ENCODE measurements around the gene MREG. TPM values are rescaled to one million over a fixed set of nuclear protein-coding genes. Genes with fewer than 3 reads are reported as not detected.

Gene MREG
- total and polyA plus RNA-seq, 9 of the 15 experiments (the other 6 are each of a cell fraction or from before 2014, with no cell fraction given): 0.77 to 3.8 (median 2.3) TPM

DNA sequence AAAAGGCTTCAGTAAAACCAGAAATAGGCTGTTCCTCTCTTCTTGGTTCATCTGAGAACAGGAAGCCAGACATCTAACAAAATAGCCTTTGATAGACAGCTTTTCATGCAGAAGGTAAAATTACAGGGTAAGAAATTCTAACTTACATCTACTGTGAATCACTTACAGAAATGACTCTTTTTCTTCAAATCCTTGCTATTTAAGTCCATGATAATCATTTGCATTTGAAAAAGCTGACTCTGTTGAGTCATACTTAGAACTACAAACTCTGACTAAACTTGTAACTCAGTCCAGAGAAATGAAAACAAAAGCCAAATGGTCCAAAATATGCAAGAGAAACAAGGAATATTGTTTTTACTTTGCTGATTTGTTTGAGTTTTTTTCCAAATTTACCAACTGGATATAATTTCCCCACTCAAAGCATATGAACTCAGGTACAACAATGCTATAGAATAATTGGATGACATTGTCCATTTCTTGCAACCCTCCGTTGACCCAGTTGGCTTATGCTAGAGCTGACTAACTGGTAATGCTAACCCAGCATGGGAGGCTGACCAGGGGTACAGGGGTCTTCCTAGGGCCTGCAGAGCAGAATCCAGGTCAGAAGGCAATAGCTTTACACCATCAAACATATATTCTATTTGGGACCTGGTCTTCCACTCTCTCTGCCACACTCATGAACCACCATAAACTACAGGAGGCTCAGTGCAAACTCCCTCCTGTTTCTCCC is 18.8 kb upstream of the MREG start:
- H3K27me3 ChIP-seq (ENCODE audit: control insufficient read depth in 2 of 2, insufficient read depth in 2 of 2, low read length in 2 of 2): no peaks in the 10 kb centered on the region
- H3K36me3 ChIP-seq (ENCODE audit: control insufficient read depth, insufficient read depth, low read length): no peaks in the 10 kb centered on the region
- H3K27ac ChIP-seq (ENCODE audit: extremely low read depth, low read depth, low read length): no peak overlapping the region
- 50% methylated on average over 1 of the region's 1 CpG for WGBS (ENCODE audit: insufficient coverage, low coverage, missing lambda C conversion rate)
- POLR2A ChIA-PET: no interaction called here
- CTCF ChIA-PET (ENCODE audit: low intra/inter-chr PET ratio): no interaction called here
- no peaks in the 10 kb centered on the region for H3K9me3 ChIP-seq (replicated peaks; ENCODE audit: control insufficient read depth, insufficient read depth, low read depth, low read length)
- H3K4me1 ChIP-seq (replicated peaks in 1 of 2; ENCODE audit: control insufficient read depth in 2 of 2, insufficient read depth in 2 of 2, low read length in 2 of 2): no peaks in the 10 kb centered on the region; a peak in 2 of 5 replicates
- no peak overlapping the region for H2AFZ ChIP-seq (ENCODE audit: low read depth, low read length)
- ATAC-seq (no peak), DNase-seq (ENCODE audit: extremely low read depth in 1 of 4, low spot score in 3 of 4) (no peak), FAIRE-seq (no peak)
- intact Hi-C loops (cut with micrococcal nuclease) (loop anchor here (5.0 kb wide), 1 partner anchor 75 kb away; the partner anchor contains the start of gene XRCC5), in situ Hi-C loops (cut with MboI) (loop anchor here (10.0 kb wide), 1 partner anchor 633 kb away; no protein-coding TSS in a partner anchor)
- H3K79me2 ChIP-seq (ENCODE audit: control insufficient read depth, insufficient read depth, low read length): no peaks in the 10 kb centered on the region
- H4K20me1 ChIP-seq (replicated peaks; ENCODE audit: control insufficient read depth, insufficient read depth, low read length): no peaks in the 10 kb centered on the region
- no peaks in the 10 kb centered on the region for H3K9me1 ChIP-seq (ENCODE audit: control insufficient read depth, insufficient read depth, low read length)
- H3K4me3 ChIP-seq: no peak overlapping the region
- BruUV-seq (replicated peaks): no TSS peak
- H3K4me2 ChIP-seq (ENCODE audit: insufficient read depth, low read length): no peak overlapping the region
- H3K9ac ChIP-seq (ENCODE audit: insufficient read depth in 1 of 2, low read depth in 2 of 2, low read length in 2 of 2): no peak overlapping the region
- TF ChIP-seq XRCC5 (IDR thresholded peaks at IDR 0.05; ENCODE audit: low read depth, low read length) (no peak), HDAC1 (IDR thresholded peaks at IDR 0.05) (no peak), ZNF311 (CRISPR knock-in tag; IDR thresholded peaks at IDR 0.05) (no peak), ASH1L (IDR thresholded peaks at IDR 0.05; ENCODE audit: borderline replicate concordance, low read depth, partially characterized antibody) (no peak), PHB2 (IDR thresholded peaks at IDR 0.05; ENCODE audit: low read depth) (no peak), EGR1 (conservative IDR thresholded peaks at IDR 0.05) (no peak), HMGN3 (IDR thresholded peaks at IDR 0.05; ENCODE audit: borderline replicate concordance, extremely low read depth, insufficient read length, low read depth, low read length) (no peak), ZBED1 (IDR thresholded peaks at IDR 0.05) (no peak), ZNF444 (CRISPR knock-in tag; IDR thresholded peaks at IDR 0.05) (no peak)
- TF ChIP-seq, protein P1, sequence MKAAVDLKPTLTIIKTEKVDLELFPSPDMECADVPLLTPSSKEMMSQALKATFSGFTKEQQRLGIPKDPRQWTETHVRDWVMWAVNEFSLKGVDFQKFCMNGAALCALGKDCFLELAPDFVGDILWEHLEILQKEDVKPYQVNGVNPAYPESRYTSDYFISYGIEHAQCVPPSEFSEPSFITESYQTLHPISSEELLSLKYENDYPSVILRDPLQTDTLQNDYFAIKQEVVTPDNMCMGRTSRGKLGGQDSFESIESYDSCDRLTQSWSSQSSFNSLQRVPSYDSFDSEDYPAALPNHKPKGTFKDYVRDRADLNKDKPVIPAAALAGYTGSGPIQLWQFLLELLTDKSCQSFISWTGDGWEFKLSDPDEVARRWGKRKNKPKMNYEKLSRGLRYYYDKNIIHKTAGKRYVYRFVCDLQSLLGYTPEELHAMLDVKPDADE (conservative IDR thresholded peaks at IDR 0.05; ENCODE audit: control insufficient read depth, low read depth, low read length): no peak
- TF ChIP-seq, protein P2, sequence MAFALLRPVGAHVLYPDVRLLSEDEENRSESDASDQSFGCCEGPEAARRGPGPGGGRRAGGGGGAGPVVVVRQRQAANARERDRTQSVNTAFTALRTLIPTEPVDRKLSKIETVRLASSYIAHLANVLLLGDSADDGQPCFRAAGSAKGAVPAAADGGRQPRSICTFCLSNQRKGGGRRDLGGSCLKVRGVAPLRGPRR (CRISPR knock-in tag; IDR thresholded peaks at IDR 0.05): no peak
- TF ChIP-seq, protein P3, sequence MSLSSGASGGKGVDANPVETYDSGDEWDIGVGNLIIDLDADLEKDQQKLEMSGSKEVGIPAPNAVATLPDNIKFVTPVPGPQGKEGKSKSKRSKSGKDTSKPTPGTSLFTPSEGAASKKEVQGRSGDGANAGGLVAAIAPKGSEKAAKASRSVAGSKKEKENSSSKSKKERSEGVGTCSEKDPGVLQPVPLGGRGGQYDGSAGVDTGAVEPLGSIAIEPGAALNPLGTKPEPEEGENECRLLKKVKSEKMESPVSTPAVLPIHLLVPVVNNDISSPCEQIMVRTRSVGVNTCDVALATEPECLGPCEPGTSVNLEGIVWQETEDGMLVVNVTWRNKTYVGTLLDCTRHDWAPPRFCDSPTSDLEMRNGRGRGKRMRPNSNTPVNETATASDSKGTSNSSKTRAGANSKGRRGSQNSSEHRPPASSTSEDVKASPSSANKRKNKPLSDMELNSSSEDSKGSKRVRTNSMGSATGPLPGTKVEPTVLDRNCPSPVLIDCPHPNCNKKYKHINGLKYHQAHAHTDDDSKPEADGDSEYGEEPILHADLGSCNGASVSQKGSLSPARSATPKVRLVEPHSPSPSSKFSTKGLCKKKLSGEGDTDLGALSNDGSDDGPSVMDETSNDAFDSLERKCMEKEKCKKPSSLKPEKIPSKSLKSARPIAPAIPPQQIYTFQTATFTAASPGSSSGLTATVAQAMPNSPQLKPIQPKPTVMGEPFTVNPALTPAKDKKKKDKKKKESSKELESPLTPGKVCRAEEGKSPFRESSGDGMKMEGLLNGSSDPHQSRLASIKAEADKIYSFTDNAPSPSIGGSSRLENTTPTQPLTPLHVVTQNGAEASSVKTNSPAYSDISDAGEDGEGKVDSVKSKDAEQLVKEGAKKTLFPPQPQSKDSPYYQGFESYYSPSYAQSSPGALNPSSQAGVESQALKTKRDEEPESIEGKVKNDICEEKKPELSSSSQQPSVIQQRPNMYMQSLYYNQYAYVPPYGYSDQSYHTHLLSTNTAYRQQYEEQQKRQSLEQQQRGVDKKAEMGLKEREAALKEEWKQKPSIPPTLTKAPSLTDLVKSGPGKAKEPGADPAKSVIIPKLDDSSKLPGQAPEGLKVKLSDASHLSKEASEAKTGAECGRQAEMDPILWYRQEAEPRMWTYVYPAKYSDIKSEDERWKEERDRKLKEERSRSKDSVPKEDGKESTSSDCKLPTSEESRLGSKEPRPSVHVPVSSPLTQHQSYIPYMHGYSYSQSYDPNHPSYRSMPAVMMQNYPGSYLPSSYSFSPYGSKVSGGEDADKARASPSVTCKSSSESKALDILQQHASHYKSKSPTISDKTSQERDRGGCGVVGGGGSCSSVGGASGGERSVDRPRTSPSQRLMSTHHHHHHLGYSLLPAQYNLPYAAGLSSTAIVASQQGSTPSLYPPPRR (CRISPR knock-in tag; IDR thresholded peaks at IDR 0.05; ENCODE audit: borderline replicate concordance): no peak

All from K562 (cell line).